ENCODE measurements around the gene SNN. TPM values are rescaled to one million over a fixed set of nuclear protein-coding genes. Genes with fewer than 3 reads are reported as not detected.
A peak's percentile ranks its signal among the peaks of the same experiment; 100 is the strongest.

SNN gene
- total and polyA plus RNA-seq, 5 donors = 24.4 to 33.3 (median 25.6) TPM

GRCh38 chr16:11627292-11627663 lies 41.0 kb upstream of the SNN start:
- peak in 1 of 3 donors; percentile 5 for DNase-seq
- WGBS = 96% methylated on average over 5 of the region's 5 CpGs
- Histone ChIP-seq H3K4me3 (ENCODE audit: low read length) (no peak overlapping the region), H3K27ac (ENCODE audit: low read length) (no peak overlapping the region), H3K9me3 (ENCODE audit: control insufficient read depth, low read length) (no peaks in the 10 kb centered on the region), H3K4me1 (ENCODE audit: control insufficient read depth, insufficient read depth, low read length) (no peaks in the 10 kb centered on the region), H3K27me3 (ENCODE audit: control insufficient read depth, insufficient read depth) (no peaks in the 10 kb centered on the region)
- no peak for ATAC-seq
- intact Hi-C loops (cut with DNase I) = no loop called here

GRCh38 chr16:11627822-11628457 lies 40.3 kb upstream of the SNN start:
- no peaks in the 10 kb centered on the region for H3K9me3 ChIP-seq (ENCODE audit: control insufficient read depth, low read length)
- WGBS = 59% methylated on average over 15 of the region's 15 CpGs

GRCh38 chr16:11629071-11630030 lies 38.9 kb upstream of the SNN start:
- intact Hi-C loops (cut with DNase I) = loop anchor here in 1 of 4 donors (10.0 kb wide), 1 partner anchor 665 kb away; no protein-coding TSS in a partner anchor
- 73% methylated on average over 23 of the region's 23 CpGs for WGBS
- DNase-seq (peak in 2 of 3 donors; percentile 51 to 56), ATAC-seq (no peak)
- Histone ChIP-seq H3K27me3 (ENCODE audit: control insufficient read depth, insufficient read depth) (no peaks in the 10 kb centered on the region), H3K4me3 (ENCODE audit: low read length) (no peak overlapping the region), H3K4me1 (ENCODE audit: control insufficient read depth, insufficient read depth, low read length) (peaks cover 2% of the 10 kb centered on the region), H3K9me3 (ENCODE audit: control insufficient read depth, low read length) (no peaks in the 10 kb centered on the region), H3K27ac (ENCODE audit: low read length) (no peak overlapping the region)

More at GRCh38 chr16:11627822-11628457, 40.3 kb upstream of the SNN start:
- H3K27me3 ChIP-seq (ENCODE audit: control insufficient read depth, insufficient read depth) = no peaks in the 10 kb centered on the region
- peaks cover 1% of the 10 kb centered on the region for H3K4me1 ChIP-seq (ENCODE audit: control insufficient read depth, insufficient read depth, low read length)
- H3K4me3 ChIP-seq (ENCODE audit: low read length) = no peak overlapping the region
- intact Hi-C loops (cut with DNase I) = no loop called here
- DNase-seq (peak; percentile 59 to 86 (median 75)), ATAC-seq (peak; percentile 15 to 53)
- peak overlapping the region; percentile 40 for H3K27ac ChIP-seq (ENCODE audit: low read length)

- WGBS = 89% methylated on average over 12 of the region's 12 CpGs
- H3K27ac ChIP-seq (ENCODE audit: low read length) = no peak overlapping the region
- ATAC-seq = no peak
- H3K4me3 ChIP-seq (ENCODE audit: low read length) = no peak overlapping the region
- DNase-seq = peak in 1 of 3 donors; percentile 40
- H3K4me1 ChIP-seq (ENCODE audit: control insufficient read depth, insufficient read depth, low read length) = peaks cover 2% of the 10 kb centered on the region
- no peaks in the 10 kb centered on the region for H3K9me3 ChIP-seq (ENCODE audit: control insufficient read depth, low read length)
- intact Hi-C loops (cut with DNase I) = loop anchor here in 1 of 4 donors (10.0 kb wide), 1 partner anchor 665 kb away; no protein-coding TSS in a partner anchor
- no peaks in the 10 kb centered on the region for H3K27me3 ChIP-seq (ENCODE audit: control insufficient read depth, insufficient read depth)
These were observed 38.0 kb upstream of the SNN start for GRCh38 chr16:11630046-11630767.

- peaks cover 2% of the 10 kb centered on the region for H3K4me1 ChIP-seq (ENCODE audit: control insufficient read depth, insufficient read depth, low read length)
- no peaks in the 10 kb centered on the region for H3K27me3 ChIP-seq (ENCODE audit: control insufficient read depth, insufficient read depth)
- H3K27ac ChIP-seq (ENCODE audit: low read length) = no peak overlapping the region
- H3K9me3 ChIP-seq (ENCODE audit: control insufficient read depth, low read length) = no peaks in the 10 kb centered on the region
- no peak overlapping the region for H3K4me3 ChIP-seq (ENCODE audit: low read length)
- intact Hi-C loops (cut with DNase I) = loop anchor here in 1 of 4 donors (10.0 kb wide), 1 partner anchor 666 kb away; no protein-coding TSS in a partner anchor
- ATAC-seq = no peak
- 93% methylated on average over 6 of the region's 6 CpGs for WGBS
- no peak for DNase-seq
These were observed 37.5 kb upstream of the SNN start for GRCh38 chr16:11630768-11631056.

- no peak for ATAC-seq
- peaks cover 2% of the 10 kb centered on the region for H3K4me1 ChIP-seq (ENCODE audit: control insufficient read depth, insufficient read depth, low read length)
- H3K4me3 ChIP-seq (ENCODE audit: low read length) = no peak overlapping the region
- intact Hi-C loops (cut with DNase I) = loop anchor here in 1 of 4 donors (10.0 kb wide), 1 partner anchor 666 kb away; no protein-coding TSS in a partner anchor
- WGBS = 90% methylated on average over 7 of the region's 7 CpGs
- H3K27me3 ChIP-seq (ENCODE audit: control insufficient read depth, insufficient read depth) = no peaks in the 10 kb centered on the region
- H3K27ac ChIP-seq (ENCODE audit: low read length) = no peak overlapping the region
- H3K9me3 ChIP-seq (ENCODE audit: control insufficient read depth, low read length) = no peaks in the 10 kb centered on the region
- DNase-seq = no peak
These were observed 37.0 kb upstream of the SNN start for GRCh38 chr16:11631214-11631613.

GRCh38 chr16:11632455-11632939 lies 35.8 kb upstream of the SNN start:
- no peak overlapping the region for H3K4me3 ChIP-seq (ENCODE audit: low read length)
- ATAC-seq = peak; percentile 68 to 80
- H3K27ac ChIP-seq (ENCODE audit: low read length) = no peak overlapping the region
- intact Hi-C loops (cut with DNase I) = loop anchor here in 1 of 4 donors (10.0 kb wide), 1 partner anchor 668 kb away; no protein-coding TSS in a partner anchor
- peaks cover 2% of the 10 kb centered on the region for H3K4me1 ChIP-seq (ENCODE audit: control insufficient read depth, insufficient read depth, low read length)
- H3K27me3 ChIP-seq (ENCODE audit: control insufficient read depth, insufficient read depth) = no peaks in the 10 kb centered on the region
- 30% methylated on average over 15 of the region's 15 CpGs for WGBS
- H3K9me3 ChIP-seq (ENCODE audit: control insufficient read depth, low read length) = no peaks in the 10 kb centered on the region
- DNase-seq = peak; percentile 65 to 87 (median 83)

- DNase-seq = no peak
- intact Hi-C loops (cut with DNase I) = loop anchor here in 1 of 4 donors (10.0 kb wide), 1 partner anchor 668 kb away; no protein-coding TSS in a partner anchor
- H3K4me3 ChIP-seq (ENCODE audit: low read length) = no peak overlapping the region
- peaks cover 2% of the 10 kb centered on the region for H3K4me1 ChIP-seq (ENCODE audit: control insufficient read depth, insufficient read depth, low read length)
- no peaks in the 10 kb centered on the region for H3K27me3 ChIP-seq (ENCODE audit: control insufficient read depth, insufficient read depth)
- 75% methylated on average over 3 of the region's 3 CpGs for WGBS
- no peak for ATAC-seq
- H3K9me3 ChIP-seq (ENCODE audit: control insufficient read depth, low read length) = no peaks in the 10 kb centered on the region
- no peak overlapping the region for H3K27ac ChIP-seq (ENCODE audit: low read length)
These were observed 35.1 kb upstream of the SNN start for GRCh38 chr16:11633113-11633512.

GRCh38 chr16:11634312-11634711 lies 33.9 kb upstream of the SNN start:
- H3K27me3 ChIP-seq (ENCODE audit: control insufficient read depth, insufficient read depth) = no peaks in the 10 kb centered on the region
- no peak overlapping the region for H3K27ac ChIP-seq (ENCODE audit: low read length)
- WGBS = 84% methylated on average over 6 of the region's 6 CpGs
- intact Hi-C loops (cut with DNase I) = loop anchor here in 1 of 4 donors (10.0 kb wide), 1 partner anchor 670 kb away; no protein-coding TSS in a partner anchor
- ATAC-seq = no peak
- no peak for DNase-seq
- no peaks in the 10 kb centered on the region for H3K9me3 ChIP-seq (ENCODE audit: control insufficient read depth, low read length)
- H3K4me3 ChIP-seq (ENCODE audit: low read length) = no peak overlapping the region
- peaks cover 2% of the 10 kb centered on the region for H3K4me1 ChIP-seq (ENCODE audit: control insufficient read depth, insufficient read depth, low read length)

- no peaks in the 10 kb centered on the region for H3K27me3 ChIP-seq (ENCODE audit: control insufficient read depth, insufficient read depth)
- no peak for ATAC-seq
- H3K4me3 ChIP-seq (ENCODE audit: low read length) = no peak overlapping the region
- intact Hi-C loops (cut with DNase I) = loop anchor here in 1 of 4 donors (10.0 kb wide), 1 partner anchor 670 kb away; no protein-coding TSS in a partner anchor
- H3K4me1 ChIP-seq (ENCODE audit: control insufficient read depth, insufficient read depth, low read length) = peaks cover 4% of the 10 kb centered on the region
- WGBS = 90% methylated on average over 10 of the region's 10 CpGs
- DNase-seq = peak in 1 of 3 donors; percentile 21
- no peaks in the 10 kb centered on the region for H3K9me3 ChIP-seq (ENCODE audit: control insufficient read depth, low read length)
- H3K27ac ChIP-seq (ENCODE audit: low read length) = no peak overlapping the region
These were observed 33.1 kb upstream of the SNN start for GRCh38 chr16:11635113-11635652.

Data from right cardiac atrium (tissue), 5 donors.